ENCODE measurements around the gene ABCA1. TPM values are rescaled to one million over a fixed set of nuclear protein-coding genes. Genes with fewer than 3 reads are reported as not detected.

The ABCA1 gene
- total RNA-seq, 1 donor from 2014 or later = 49.5 TPM

DNA sequence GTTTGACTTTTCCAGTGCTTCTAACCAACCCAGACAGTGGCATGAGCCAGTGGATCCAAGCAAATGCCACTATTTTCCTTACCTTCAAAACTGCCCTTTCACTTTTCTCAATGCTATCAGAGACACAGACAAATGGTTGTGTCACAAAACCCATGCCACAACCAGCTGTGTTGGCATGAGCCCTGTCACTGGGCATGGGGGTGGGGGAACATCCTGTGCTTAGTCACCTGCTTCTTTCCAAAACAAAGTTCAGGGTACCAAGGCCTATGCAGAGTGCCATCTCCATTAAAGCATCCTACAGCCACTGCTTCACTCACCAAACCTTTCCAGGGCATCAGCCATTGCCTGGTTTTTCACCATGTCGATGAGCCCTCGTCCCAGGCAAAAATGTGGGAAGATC lies 133.9 kb downstream of the ABCA1 start:
- no peak overlapping the region for H3K27ac Mint-ChIP-seq (ENCODE audit: unreplicated experiment)
- no peak for DNase-seq (ENCODE audit: extremely low spot score, unreplicated experiment)
- no peak overlapping the region for H3K4me3 Mint-ChIP-seq (ENCODE audit: unreplicated experiment)
- no peaks in the 10 kb centered on the region for H3K9me3 Mint-ChIP-seq (ENCODE audit: unreplicated experiment)
- TF ChIP-seq, protein P1, sequence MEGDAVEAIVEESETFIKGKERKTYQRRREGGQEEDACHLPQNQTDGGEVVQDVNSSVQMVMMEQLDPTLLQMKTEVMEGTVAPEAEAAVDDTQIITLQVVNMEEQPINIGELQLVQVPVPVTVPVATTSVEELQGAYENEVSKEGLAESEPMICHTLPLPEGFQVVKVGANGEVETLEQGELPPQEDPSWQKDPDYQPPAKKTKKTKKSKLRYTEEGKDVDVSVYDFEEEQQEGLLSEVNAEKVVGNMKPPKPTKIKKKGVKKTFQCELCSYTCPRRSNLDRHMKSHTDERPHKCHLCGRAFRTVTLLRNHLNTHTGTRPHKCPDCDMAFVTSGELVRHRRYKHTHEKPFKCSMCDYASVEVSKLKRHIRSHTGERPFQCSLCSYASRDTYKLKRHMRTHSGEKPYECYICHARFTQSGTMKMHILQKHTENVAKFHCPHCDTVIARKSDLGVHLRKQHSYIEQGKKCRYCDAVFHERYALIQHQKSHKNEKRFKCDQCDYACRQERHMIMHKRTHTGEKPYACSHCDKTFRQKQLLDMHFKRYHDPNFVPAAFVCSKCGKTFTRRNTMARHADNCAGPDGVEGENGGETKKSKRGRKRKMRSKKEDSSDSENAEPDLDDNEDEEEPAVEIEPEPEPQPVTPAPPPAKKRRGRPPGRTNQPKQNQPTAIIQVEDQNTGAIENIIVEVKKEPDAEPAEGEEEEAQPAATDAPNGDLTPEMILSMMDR (IDR thresholded peaks at IDR 0.05) = no peak
- H3K4me1 Mint-ChIP-seq (ENCODE audit: unreplicated experiment) = no peaks in the 10 kb centered on the region
- peaks cover 86% of the 10 kb centered on the region for H3K36me3 Mint-ChIP-seq (ENCODE audit: unreplicated experiment)
- no peaks in the 10 kb centered on the region for H3K27me3 Mint-ChIP-seq (ENCODE audit: unreplicated experiment)

DNA sequence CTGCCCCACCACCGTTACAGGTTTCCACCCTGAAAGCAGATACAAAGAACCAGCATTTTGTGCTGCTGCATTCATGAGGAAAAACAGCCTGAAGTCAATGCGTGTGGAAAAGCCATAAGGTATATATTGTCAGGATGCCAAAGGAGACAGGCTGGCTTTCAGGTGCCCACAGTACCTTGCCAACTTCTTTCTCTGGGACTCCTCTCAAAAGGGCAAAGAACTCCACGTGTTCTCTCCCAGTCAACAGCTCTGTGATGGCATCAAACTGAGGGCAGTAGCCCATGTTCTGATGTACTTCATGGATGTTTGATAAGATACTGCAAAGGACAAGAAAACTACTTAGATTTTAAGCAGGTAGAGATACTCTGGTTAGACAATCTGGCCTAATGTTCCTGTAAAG lies 139.7 kb downstream of the ABCA1 start:
- Mint-ChIP-seq H3K9me3 (ENCODE audit: unreplicated experiment) (no peaks in the 10 kb centered on the region), H3K4me1 (ENCODE audit: unreplicated experiment) (no peaks in the 10 kb centered on the region), H3K27ac (ENCODE audit: unreplicated experiment) (no peak overlapping the region), H3K36me3 (ENCODE audit: unreplicated experiment) (peaks cover 88% of the 10 kb centered on the region), H3K4me3 (ENCODE audit: unreplicated experiment) (no peak overlapping the region), H3K27me3 (ENCODE audit: unreplicated experiment) (no peaks in the 10 kb centered on the region)
- DNase-seq (ENCODE audit: extremely low spot score, unreplicated experiment) = no peak
- TF ChIP-seq, protein P1 (IDR thresholded peaks at IDR 0.05) = no peak

DNA sequence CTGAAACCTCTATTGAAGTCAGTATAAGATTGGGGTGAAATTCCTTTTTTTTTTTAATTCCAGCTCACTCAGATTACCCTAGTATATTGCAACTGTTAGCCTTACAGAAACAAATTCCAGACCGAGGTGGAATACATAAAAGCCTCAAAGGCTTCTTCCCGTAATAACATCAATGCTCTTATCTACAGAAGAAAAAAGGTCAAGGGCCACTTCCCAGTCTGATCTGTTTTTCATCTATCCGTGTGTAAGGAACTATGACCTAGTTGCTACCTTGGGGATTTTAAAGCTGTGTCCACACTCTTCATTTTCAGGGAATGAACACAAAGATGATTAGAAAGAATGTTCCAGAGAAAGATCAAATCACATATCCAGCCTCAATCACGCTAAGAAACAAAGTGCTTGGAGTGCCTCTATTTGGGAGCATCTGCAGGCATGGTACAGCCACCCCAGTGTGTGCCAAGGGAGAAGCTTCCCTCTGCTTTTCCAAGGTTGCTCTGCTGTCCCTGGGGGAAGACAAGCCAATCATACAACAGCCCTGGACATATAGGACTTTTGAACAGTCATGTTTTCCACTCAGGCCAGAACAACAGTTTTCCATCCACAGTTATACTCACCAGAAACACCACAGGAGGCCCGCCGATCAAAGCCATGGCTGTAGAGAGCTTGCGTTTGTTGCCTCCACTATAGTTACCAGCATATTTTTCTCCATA lies 140.5 kb downstream of the ABCA1 start:
- Mint-ChIP-seq H3K27ac (ENCODE audit: unreplicated experiment) (no peak overlapping the region), H3K4me1 (ENCODE audit: unreplicated experiment) (no peaks in the 10 kb centered on the region), H3K4me3 (ENCODE audit: unreplicated experiment) (no peak overlapping the region), H3K36me3 (ENCODE audit: unreplicated experiment) (peaks cover 88% of the 10 kb centered on the region), H3K9me3 (ENCODE audit: unreplicated experiment) (no peaks in the 10 kb centered on the region), H3K27me3 (ENCODE audit: unreplicated experiment) (no peaks in the 10 kb centered on the region)
- DNase-seq (ENCODE audit: extremely low spot score, unreplicated experiment) = no peak
- TF ChIP-seq, protein P1 (IDR thresholded peaks at IDR 0.05) = no peak

DNA sequence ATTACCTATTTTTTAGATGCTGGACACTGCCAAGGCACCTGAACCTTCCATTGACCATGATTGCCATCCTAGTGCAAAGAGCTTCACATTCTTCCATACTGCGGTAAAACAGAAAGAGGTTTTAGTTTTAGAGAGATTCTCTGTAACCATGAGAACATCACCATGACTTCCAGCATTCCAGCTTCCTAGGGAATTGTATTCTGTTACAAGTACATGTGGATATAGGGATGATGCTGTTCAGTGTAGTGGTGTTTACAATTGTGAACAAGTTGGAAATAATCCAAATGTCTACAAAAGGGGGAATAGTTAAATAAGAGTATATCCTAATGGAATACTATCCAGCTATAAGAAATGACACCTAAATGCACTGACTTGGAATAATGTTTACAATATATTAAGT lies 141.7 kb downstream of the ABCA1 start:
- H3K9me3 Mint-ChIP-seq (ENCODE audit: unreplicated experiment) = no peaks in the 10 kb centered on the region
- TF ChIP-seq, protein P1 (IDR thresholded peaks at IDR 0.05) = no peak
- no peaks in the 10 kb centered on the region for H3K27me3 Mint-ChIP-seq (ENCODE audit: unreplicated experiment)
- peaks cover 88% of the 10 kb centered on the region for H3K36me3 Mint-ChIP-seq (ENCODE audit: unreplicated experiment)
- H3K4me1 Mint-ChIP-seq (ENCODE audit: unreplicated experiment) = no peaks in the 10 kb centered on the region
- H3K27ac Mint-ChIP-seq (ENCODE audit: unreplicated experiment) = no peak overlapping the region
- no peak for DNase-seq (ENCODE audit: extremely low spot score, unreplicated experiment)
- H3K4me3 Mint-ChIP-seq (ENCODE audit: unreplicated experiment) = no peak overlapping the region

DNA sequence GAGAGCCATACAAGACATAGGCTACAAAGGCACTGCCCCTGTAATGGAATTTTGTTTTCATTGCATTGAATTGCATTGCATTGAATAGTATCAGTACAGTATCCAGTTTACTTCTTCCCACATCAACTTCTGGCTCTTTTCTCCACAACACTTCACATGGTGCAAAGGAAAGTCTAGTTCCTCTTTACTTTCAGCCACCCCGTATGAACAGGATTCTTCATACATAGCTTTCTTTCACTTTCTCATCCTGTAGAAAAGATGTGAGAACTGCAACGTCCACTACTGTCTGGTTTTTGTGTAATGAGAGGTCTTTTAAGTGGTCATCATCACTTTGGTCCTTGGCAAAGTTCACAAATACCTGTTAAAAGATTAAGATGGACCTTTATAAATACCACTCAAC lies 143.9 kb downstream of the ABCA1 start:
- no peak overlapping the region for H3K4me3 Mint-ChIP-seq (ENCODE audit: unreplicated experiment)
- DNase-seq (ENCODE audit: extremely low spot score, unreplicated experiment) = no peak
- H3K9me3 Mint-ChIP-seq (ENCODE audit: unreplicated experiment) = no peaks in the 10 kb centered on the region
- H3K36me3 Mint-ChIP-seq (ENCODE audit: unreplicated experiment) = peaks cover 77% of the 10 kb centered on the region
- H3K27me3 Mint-ChIP-seq (ENCODE audit: unreplicated experiment) = no peaks in the 10 kb centered on the region
- H3K27ac Mint-ChIP-seq (ENCODE audit: unreplicated experiment) = no peak overlapping the region
- no peaks in the 10 kb centered on the region for H3K4me1 Mint-ChIP-seq (ENCODE audit: unreplicated experiment)
- TF ChIP-seq, protein P1 (IDR thresholded peaks at IDR 0.05) = no peak

Measured in osteocyte (in vitro differentiated cells).